SK-N-SH (cell line): ENCODE data around the gene NRCAM. TPM values are rescaled to one million over a fixed set of nuclear protein-coding genes. Genes with fewer than 3 reads are reported as not detected.

Source experiments
- CTCF ChIA-PET: fragments of 300-600, 350-600 bp; formaldehyde crosslinking; extraction: SDS; loops from one replicate; lab custom pipeline; 2021; lab: Yijun Ruan, JAX
- POLR2A ChIA-PET: fragments of 350-600 bp; sonication (Branson Sonifier 250); formaldehyde crosslinking; extraction: SDS; loops from one replicate; lab custom pipeline; 2020; ENCODE audit warnings: antibody characterized with exemption, inconsistent platforms; lab: Yijun Ruan, JAX
- DNase-seq: peaks from one replicate; pipeline ENCODE4 v3.0.0; 2012
- H2AFZ ChIP-seq: fragments of 200-600 bp; sonication (generic); 2 replicates; pipeline ENCODE4 v1.8.1; 2016; ENCODE audit warnings: antibody characterized with exemption, mild to moderate bottlenecking, low read depth
- H3F3A ChIP-seq: fragments of 200-600 bp; sonication (generic); replicated peaks from 2 replicates; pipeline ENCODE3; 2016; ENCODE audit warnings: antibody characterized with exemption, mild to moderate bottlenecking; ENCODE audit not compliant: insufficient read depth
- H3K27ac ChIP-seq, 2 experiments: fragments of 200-500 bp in 1 of 2; fragments of 200-600 bp in 1 of 2; sonication (Bioruptor generic) in 1 of 2; sonication (generic), shearing (Covaris generic) in 1 of 2; 2 replicates each; pipeline versions ENCODE4 v1.5.1 to v1.6.1; 2014 to 2016; ENCODE audit warnings: low read depth in 2 of 2, inconsistent platforms in 1 of 2, low read length in 1 of 2, mild to moderate bottlenecking in 1 of 2, mixed read lengths in 1 of 2
- H3K27me3 ChIP-seq: fragments of 200-600 bp; sonication (generic), shearing (Covaris generic); 2 replicates; pipeline ENCODE4 v1.6.1; 2016; ENCODE audit warnings: mixed run types; ENCODE audit not compliant: insufficient read depth
- H3K36me3 ChIP-seq, 2 experiments: fragments of 200-500 bp in 1 of 2; fragments of 200-600 bp in 1 of 2; sonication (Bioruptor generic) in 1 of 2; sonication (generic) in 1 of 2; replicated peaks in 1 of 2; 2 replicates each; pipeline versions ENCODE3 to v1.5.1; 2014 to 2016; ENCODE audit warnings: low read length in 1 of 2, mild to moderate bottlenecking in 1 of 2; ENCODE audit not compliant: insufficient read depth in 2 of 2, control insufficient read depth in 1 of 2
- H3K4me1 ChIP-seq, 2 experiments: fragments of 200-500 bp in 1 of 2; fragments of 200-600 bp in 1 of 2; sonication (Bioruptor generic) in 1 of 2; sonication (generic), shearing (Covaris generic) in 1 of 2; 2 replicates each; pipeline versions ENCODE4 v1.5.1 to v1.6.1; 2014 to 2016; ENCODE audit warnings: low read depth in 1 of 2, low read length in 1 of 2, mixed run types in 1 of 2; ENCODE audit not compliant: insufficient read depth in 2 of 2, control insufficient read depth in 1 of 2
- H3K4me2 ChIP-seq: fragments of 200-600 bp; sonication (generic), shearing (Covaris generic); 2 replicates; pipeline ENCODE4 v1.6.1; 2017; ENCODE audit warnings: mixed run types
- H3K4me3 ChIP-seq, 2 experiments: fragments of 200-500 bp in 1 of 2; fragments of 200-600 bp in 1 of 2; sonication (Bioruptor generic) in 1 of 2; sonication (generic), shearing (Covaris generic) in 1 of 2; 2 replicates each; pipeline versions ENCODE4 v1.5.1 to v1.8.1; 2014 to 2016; ENCODE audit warnings: low read depth in 2 of 2, inconsistent platforms in 1 of 2, low read length in 1 of 2, mild to moderate bottlenecking in 1 of 2, mixed read lengths in 1 of 2, moderate library complexity in 1 of 2
- H3K79me2 ChIP-seq: fragments of 200-600 bp; sonication (generic); 2 replicates; pipeline ENCODE4 v1.8.1; 2017; ENCODE audit warnings: mild to moderate bottlenecking; ENCODE audit not compliant: insufficient read depth
- H3K9ac ChIP-seq: fragments of 200-600 bp; sonication (generic); 2 replicates; pipeline ENCODE4 v1.6.1; 2017; ENCODE audit warnings: mixed run types
- H3K9me2 ChIP-seq: fragments of 200-600 bp; sonication (generic); 2 replicates; pipeline ENCODE4 v1.6.1; 2017; ENCODE audit warnings: mixed run types
- H3K9me3 ChIP-seq: fragments of 200-600 bp; sonication (generic); 2 replicates; pipeline ENCODE4 v1.6.1; 2017; ENCODE audit warnings: mixed run types, mild to moderate bottlenecking, moderate library complexity
- H4K20me1 ChIP-seq: fragments of 200-600 bp; sonication (generic); 2 replicates; pipeline ENCODE4 v1.6.1; 2017; ENCODE audit warnings: mild to moderate bottlenecking, mixed run types; ENCODE audit not compliant: insufficient read depth
- CHD2 ChIP-seq: fragments of 150-350 bp; IDR thresholded peaks from 2 replicates; pipeline ENCODE4 v1.6.1; 2018; ENCODE audit warnings: low read length; ENCODE audit not compliant: partially characterized antibody
- ELF1 ChIP-seq: IDR thresholded peaks from 2 replicates; pipeline ENCODE4 v1.4.0; 2012
- EP300 ChIP-seq, 2 experiments: IDR thresholded peaks; 2 replicates each; pipeline versions ENCODE4 v1.4.0 to v1.6.1; 2012; ENCODE audit warnings: borderline replicate concordance in 1 of 2, low read depth in 1 of 2, low read length in 1 of 2
- EZH2phosphoT487 ChIP-seq: fragments of 200-600 bp; sonication (generic); IDR thresholded peaks from 2 replicates; pipeline ENCODE4 v1.6.1; 2017; ENCODE audit warnings: low read depth, mixed run types, mild to moderate bottlenecking, antibody characterized with exemption, moderate library complexity, borderline replicate concordance
- FOXM1 ChIP-seq: IDR thresholded peaks from 2 replicates; pipeline ENCODE4 v1.4.0; 2012; ENCODE audit warnings: low read depth, mild to moderate bottlenecking
- GABPA ChIP-seq: IDR thresholded peaks from 2 replicates; pipeline ENCODE4 v1.4.0; 2012; ENCODE audit warnings: low read depth, mild to moderate bottlenecking
- GATA2 ChIP-seq: sonication (generic); formaldehyde crosslinking; IDR thresholded peaks from 2 replicates; pipeline ENCODE4 v1.5.0; 2020; ENCODE audit warnings: mild to moderate bottlenecking, missing genetic modification reagents
- NRF1 ChIP-seq: IDR thresholded peaks from 2 replicates; pipeline ENCODE4 v1.6.1; 2012; ENCODE audit warnings: low read depth, mild to moderate bottlenecking, low read length
- RCOR1 ChIP-seq: fragments of 150-350 bp; IDR thresholded peaks from 2 replicates; pipeline ENCODE4 v1.6.1; 2017; ENCODE audit warnings: antibody characterized with exemption, low read length
- RFX5 ChIP-seq: IDR thresholded peaks from 2 replicates; pipeline ENCODE4 v1.6.1; 2012; ENCODE audit warnings: mild to moderate bottlenecking, improper control_type of control experiment, low read length
- TAF1 ChIP-seq: IDR thresholded peaks from 2 replicates; pipeline ENCODE4 v1.6.1; 2012; ENCODE audit warnings: low read depth, mild to moderate bottlenecking, low read length, moderate library complexity, borderline replicate concordance
- TCF12 ChIP-seq: IDR thresholded peaks from 2 replicates; pipeline ENCODE4 v1.4.0; 2012
- TEAD4 ChIP-seq: IDR thresholded peaks from 2 replicates; pipeline ENCODE4 v1.4.0; 2012; ENCODE audit warnings: mild to moderate bottlenecking, borderline replicate concordance; ENCODE audit not compliant: insufficient read depth
- WGBS: methylation state at CpG from one replicate; pipeline ENCODE4 v1.1.6; 2017; ENCODE audit warnings: low lambda C conversion rate; 5-methylcytosine and 5-hydroxymethylcytosine counted together
- polyA plus RNA-seq, 3 experiments: library from polyadenylated mRNA; depleted of rRNA; stranded (reverse); fragments of >200 nt; gene quantifications; 2 replicates each; pipeline ENCODE4 v1.2.3, GENCODE V29; 2012
- TF ChIP-seq, protein P1 (sequence below): IDR thresholded peaks from 2 replicates; pipeline ENCODE4 v1.6.1; 2012; ENCODE audit warnings: mild to moderate bottlenecking, low read depth, low read length, moderate library complexity
- TF ChIP-seq, protein P2 (sequence below): IDR thresholded peaks from 2 replicates; pipeline ENCODE4 v1.4.0; 2012; ENCODE audit warnings: low read depth, borderline replicate concordance
- TF ChIP-seq, protein P3 (sequence below): fragments of 200-600 bp; sonication (generic); IDR thresholded peaks from 2 replicates; pipeline ENCODE4 v1.6.1; 2017; ENCODE audit warnings: antibody characterized with exemption, mild to moderate bottlenecking, moderate library complexity

NRCAM gene
- polyA plus RNA-seq, 1 of the 3 experiments (the other 2 are of a cell fraction) = 1.1 TPM

DNA sequence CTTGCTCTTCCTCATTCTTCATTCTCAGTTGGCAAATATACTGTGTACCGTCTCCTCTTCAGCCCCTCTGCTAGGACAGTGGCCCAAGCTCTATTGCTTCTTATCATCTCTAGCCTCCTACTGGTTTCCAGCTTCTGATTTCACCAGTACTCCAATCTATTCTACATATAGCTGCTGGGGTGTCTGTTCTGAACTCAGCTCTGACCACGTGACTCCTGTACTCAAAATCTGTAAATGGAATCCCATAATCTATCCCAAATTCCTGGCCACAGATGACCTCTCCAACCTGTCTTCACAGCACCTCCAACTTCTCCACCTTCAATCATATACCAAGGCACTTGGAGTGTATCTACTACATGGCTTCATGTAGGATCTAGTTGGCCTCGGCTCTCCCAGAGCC, 152.9 kb downstream of the NRCAM start:
- no peak overlapping the region for H3K4me2 ChIP-seq
- ChIA-PET POLR2A (no interaction called here), CTCF (interaction anchor here (1.1 kb wide), 1 partner anchor 122 kb away, joined by 3 read pairs; no protein-coding TSS in a partner anchor)
- peaks cover 5 to 36% of the 10 kb centered on the region in 2 experiments; a peak in 3 of 4 replicates for H3K4me1 ChIP-seq
- no peaks in the 10 kb centered on the region for H3K9me2 ChIP-seq
- TF ChIP-seq GATA2 (CRISPR knock-in tag) = no peak
- no peak overlapping the region for H3K4me3 ChIP-seq
- no peak overlapping the region for H3K9ac ChIP-seq
- 63% methylated on average over 3 of the region's 3 CpGs for WGBS
- H3F3A ChIP-seq = no peaks in the 10 kb centered on the region
- no peak for DNase-seq
- H3K79me2 ChIP-seq = no peaks in the 10 kb centered on the region
- peaks cover 0 to 2% of the 10 kb centered on the region in 2 experiments for H3K36me3 ChIP-seq
- H3K9me3 ChIP-seq = no peaks in the 10 kb centered on the region
- no peaks in the 10 kb centered on the region for H3K27me3 ChIP-seq
- no peak overlapping the region for H2AFZ ChIP-seq
- H3K27ac ChIP-seq = no peak overlapping the region
- no peaks in the 10 kb centered on the region for H4K20me1 ChIP-seq

DNA sequence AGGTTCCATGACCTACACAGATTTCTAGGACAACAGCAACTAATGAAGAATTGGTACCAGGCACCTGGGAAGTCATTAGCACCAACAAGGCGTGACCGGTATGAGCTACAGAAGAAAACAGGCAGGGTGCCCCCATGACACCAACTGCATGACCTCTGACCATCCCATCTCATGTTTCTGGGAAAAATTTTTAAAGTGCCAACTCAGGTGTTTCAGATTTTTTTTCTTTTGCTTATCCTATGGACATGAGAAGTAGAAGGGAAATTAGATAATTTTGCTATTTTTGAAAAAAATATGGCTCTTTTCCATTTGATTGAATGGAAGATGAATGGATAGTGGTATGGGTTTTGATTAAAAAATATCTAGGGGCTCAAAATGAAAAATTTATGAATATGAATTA, 154.8 kb downstream of the NRCAM start:
- H3F3A ChIP-seq = no peaks in the 10 kb centered on the region
- TF ChIP-seq EP300 (IDR thresholded peaks at IDR 0.05; ENCODE audit: borderline replicate concordance in 1 of 2, low read depth in 1 of 2, low read length in 1 of 2) (no peak), RCOR1 (no peak), TEAD4 (no peak), NRF1 (no peak), ELF1 (no peak), RFX5 (no peak), CHD2 (no peak), GABPA (no peak), EZH2phosphoT487 (no peak), TAF1 (no peak), TCF12 (no peak), FOXM1 (no peak)
- TF ChIP-seq, protein P1, sequence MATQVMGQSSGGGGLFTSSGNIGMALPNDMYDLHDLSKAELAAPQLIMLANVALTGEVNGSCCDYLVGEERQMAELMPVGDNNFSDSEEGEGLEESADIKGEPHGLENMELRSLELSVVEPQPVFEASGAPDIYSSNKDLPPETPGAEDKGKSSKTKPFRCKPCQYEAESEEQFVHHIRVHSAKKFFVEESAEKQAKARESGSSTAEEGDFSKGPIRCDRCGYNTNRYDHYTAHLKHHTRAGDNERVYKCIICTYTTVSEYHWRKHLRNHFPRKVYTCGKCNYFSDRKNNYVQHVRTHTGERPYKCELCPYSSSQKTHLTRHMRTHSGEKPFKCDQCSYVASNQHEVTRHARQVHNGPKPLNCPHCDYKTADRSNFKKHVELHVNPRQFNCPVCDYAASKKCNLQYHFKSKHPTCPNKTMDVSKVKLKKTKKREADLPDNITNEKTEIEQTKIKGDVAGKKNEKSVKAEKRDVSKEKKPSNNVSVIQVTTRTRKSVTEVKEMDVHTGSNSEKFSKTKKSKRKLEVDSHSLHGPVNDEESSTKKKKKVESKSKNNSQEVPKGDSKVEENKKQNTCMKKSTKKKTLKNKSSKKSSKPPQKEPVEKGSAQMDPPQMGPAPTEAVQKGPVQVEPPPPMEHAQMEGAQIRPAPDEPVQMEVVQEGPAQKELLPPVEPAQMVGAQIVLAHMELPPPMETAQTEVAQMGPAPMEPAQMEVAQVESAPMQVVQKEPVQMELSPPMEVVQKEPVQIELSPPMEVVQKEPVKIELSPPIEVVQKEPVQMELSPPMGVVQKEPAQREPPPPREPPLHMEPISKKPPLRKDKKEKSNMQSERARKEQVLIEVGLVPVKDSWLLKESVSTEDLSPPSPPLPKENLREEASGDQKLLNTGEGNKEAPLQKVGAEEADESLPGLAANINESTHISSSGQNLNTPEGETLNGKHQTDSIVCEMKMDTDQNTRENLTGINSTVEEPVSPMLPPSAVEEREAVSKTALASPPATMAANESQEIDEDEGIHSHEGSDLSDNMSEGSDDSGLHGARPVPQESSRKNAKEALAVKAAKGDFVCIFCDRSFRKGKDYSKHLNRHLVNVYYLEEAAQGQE = no peak
- TF ChIP-seq, protein P2, sequence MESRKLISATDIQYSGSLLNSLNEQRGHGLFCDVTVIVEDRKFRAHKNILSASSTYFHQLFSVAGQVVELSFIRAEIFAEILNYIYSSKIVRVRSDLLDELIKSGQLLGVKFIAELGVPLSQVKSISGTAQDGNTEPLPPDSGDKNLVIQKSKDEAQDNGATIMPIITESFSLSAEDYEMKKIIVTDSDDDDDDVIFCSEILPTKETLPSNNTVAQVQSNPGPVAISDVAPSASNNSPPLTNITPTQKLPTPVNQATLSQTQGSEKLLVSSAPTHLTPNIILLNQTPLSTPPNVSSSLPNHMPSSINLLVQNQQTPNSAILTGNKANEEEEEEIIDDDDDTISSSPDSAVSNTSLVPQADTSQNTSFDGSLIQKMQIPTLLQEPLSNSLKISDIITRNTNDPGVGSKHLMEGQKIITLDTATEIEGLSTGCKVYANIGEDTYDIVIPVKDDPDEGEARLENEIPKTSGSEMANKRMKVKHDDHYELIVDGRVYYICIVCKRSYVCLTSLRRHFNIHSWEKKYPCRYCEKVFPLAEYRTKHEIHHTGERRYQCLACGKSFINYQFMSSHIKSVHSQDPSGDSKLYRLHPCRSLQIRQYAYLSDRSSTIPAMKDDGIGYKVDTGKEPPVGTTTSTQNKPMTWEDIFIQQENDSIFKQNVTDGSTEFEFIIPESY = no peak
- TF ChIP-seq, protein P3, sequence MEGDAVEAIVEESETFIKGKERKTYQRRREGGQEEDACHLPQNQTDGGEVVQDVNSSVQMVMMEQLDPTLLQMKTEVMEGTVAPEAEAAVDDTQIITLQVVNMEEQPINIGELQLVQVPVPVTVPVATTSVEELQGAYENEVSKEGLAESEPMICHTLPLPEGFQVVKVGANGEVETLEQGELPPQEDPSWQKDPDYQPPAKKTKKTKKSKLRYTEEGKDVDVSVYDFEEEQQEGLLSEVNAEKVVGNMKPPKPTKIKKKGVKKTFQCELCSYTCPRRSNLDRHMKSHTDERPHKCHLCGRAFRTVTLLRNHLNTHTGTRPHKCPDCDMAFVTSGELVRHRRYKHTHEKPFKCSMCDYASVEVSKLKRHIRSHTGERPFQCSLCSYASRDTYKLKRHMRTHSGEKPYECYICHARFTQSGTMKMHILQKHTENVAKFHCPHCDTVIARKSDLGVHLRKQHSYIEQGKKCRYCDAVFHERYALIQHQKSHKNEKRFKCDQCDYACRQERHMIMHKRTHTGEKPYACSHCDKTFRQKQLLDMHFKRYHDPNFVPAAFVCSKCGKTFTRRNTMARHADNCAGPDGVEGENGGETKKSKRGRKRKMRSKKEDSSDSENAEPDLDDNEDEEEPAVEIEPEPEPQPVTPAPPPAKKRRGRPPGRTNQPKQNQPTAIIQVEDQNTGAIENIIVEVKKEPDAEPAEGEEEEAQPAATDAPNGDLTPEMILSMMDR = no peak
- no peaks in the 10 kb centered on the region for H3K79me2 ChIP-seq
- H3K9me3 ChIP-seq = no peaks in the 10 kb centered on the region
- H3K36me3 ChIP-seq = peaks cover 0 to 2% of the 10 kb centered on the region in 2 experiments
- no peak for DNase-seq
- 96% methylated on average over 2 of the region's 2 CpGs for WGBS
- H3K4me3 ChIP-seq = no peak overlapping the region
- no peaks in the 10 kb centered on the region for H3K9me2 ChIP-seq
- POLR2A ChIA-PET = no interaction called here
- no peaks in the 10 kb centered on the region for H3K27me3 ChIP-seq
- peaks cover 12 to 25% of the 10 kb centered on the region in 2 experiments; a peak in 3 of 4 replicates for H3K4me1 ChIP-seq
- H4K20me1 ChIP-seq = no peaks in the 10 kb centered on the region
- H2AFZ ChIP-seq = no peak overlapping the region
- H3K27ac ChIP-seq = peak overlapping the region in 1 of 2 experiments; percentile 86; a peak in 2 of 4 replicates
- no peak overlapping the region for H3K9ac ChIP-seq
- H3K4me2 ChIP-seq = no peak overlapping the region
- CTCF ChIA-PET = interaction anchor here (1.7 kb wide), 1 partner anchor 10 kb away, joined by 4 read pairs; no protein-coding TSS in a partner anchor
